IMR-90 (cell line): ENCODE results near the gene AKR7A2. TPM values are rescaled to one million over a fixed set of nuclear protein-coding genes. Genes with fewer than 3 reads are reported as not detected.

ENCODE experiments used
- ATAC-seq: fragments of 200-7000 bp; cut with Tn5 transposase; 2 replicates; pipeline ENCODE4 v1.9.1; 2020; ENCODE audit warnings: low read depth, mild to moderate bottlenecking, moderate library complexity
- BruUV-seq: library from RNA; stranded (reverse); fragments of 400-500 nt; replicated peaks from 2 replicates; lab custom pipeline; 2021; lab: Mats Ljungman, UMichigan
- CTCF ChIA-PET: fragments of 300-600 bp; formaldehyde crosslinking; extraction: SDS; loops from one replicate; lab custom pipeline; 2021; ENCODE audit warnings: antibody characterized with exemption; lab: Yijun Ruan, JAX
- POLR2A ChIA-PET: fragments of 300-600 bp; sonication (Branson Sonifier 250); formaldehyde crosslinking; loops from one replicate; lab custom pipeline; 2022; ENCODE audit warnings: antibody characterized with exemption; ENCODE audit not compliant: unreplicated experiment; lab: Charles Lee
- DNase-seq: peaks from one replicate; pipeline ENCODE4 v3.0.0; 2013
- H2AFZ ChIP-seq: replicated peaks from 2 replicates; pipeline ENCODE3; 2013; ENCODE audit warnings: low read length, mild to moderate bottlenecking; ENCODE audit not compliant: poor library complexity
- H2AK5ac ChIP-seq: 2 replicates; pipeline ENCODE4 v1.6.1; 2013; ENCODE audit warnings: low read depth, low read length, inconsistent platforms
- H2AK9ac ChIP-seq: replicated peaks from 2 replicates; pipeline ENCODE3; 2013; ENCODE audit warnings: mild to moderate bottlenecking, low read depth, low read length, moderate library complexity; ENCODE audit not compliant: poor library complexity
- H2BK120ac ChIP-seq: 2 replicates; pipeline ENCODE4 v1.6.1; 2013; ENCODE audit warnings: low read depth, low read length, inconsistent platforms
- H2BK15ac ChIP-seq: 3 replicates; pipeline ENCODE4 v1.6.1; 2013; ENCODE audit warnings: low read depth, low read length, inconsistent platforms
- H2BK20ac ChIP-seq: 2 replicates; pipeline ENCODE4 v1.6.1; 2013; ENCODE audit warnings: low read depth, mild to moderate bottlenecking, inconsistent platforms, low read length, moderate library complexity
- H2BK5ac ChIP-seq: 2 replicates; pipeline ENCODE4 v1.6.1; 2013; ENCODE audit warnings: mild to moderate bottlenecking, low read depth, low read length, inconsistent platforms; ENCODE audit not compliant: poor library complexity, severe bottlenecking
- H3K14ac ChIP-seq: replicated peaks from 2 replicates; pipeline ENCODE4 v1.6.1; 2013; ENCODE audit warnings: low read depth, low read length, inconsistent platforms
- H3K18ac ChIP-seq: 2 replicates; pipeline ENCODE4 v1.6.1; 2013; ENCODE audit warnings: low read depth, low read length, control low read depth
- H3K23ac ChIP-seq: 2 replicates; pipeline ENCODE4 v1.6.1; 2013; ENCODE audit warnings: low read depth, low read length, inconsistent platforms
- H3K27ac ChIP-seq: 2 replicates; pipeline ENCODE4 v1.5.1; 2013; ENCODE audit warnings: mild to moderate bottlenecking, control low read depth, low read length; ENCODE audit not compliant: insufficient read depth
- H3K27me3 ChIP-seq: 2 replicates; pipeline ENCODE4 v1.6.1; 2013; ENCODE audit warnings: low read length; ENCODE audit not compliant: control insufficient read depth, insufficient read depth
- H3K36me3 ChIP-seq: 2 replicates; pipeline ENCODE4 v1.6.1; 2013; ENCODE audit warnings: low read length, mixed read lengths; ENCODE audit not compliant: control insufficient read depth, insufficient read depth
- H3K4ac ChIP-seq: 2 replicates; pipeline ENCODE4 v1.6.1; 2013; ENCODE audit warnings: low read depth, low read length, inconsistent platforms
- H3K4me1 ChIP-seq: 2 replicates; pipeline ENCODE4 v1.6.1; 2013; ENCODE audit warnings: low read length, mixed read lengths; ENCODE audit not compliant: control insufficient read depth, insufficient read depth
- H3K4me2 ChIP-seq: 2 replicates; pipeline ENCODE4 v1.6.1; 2013; ENCODE audit warnings: low read depth, mild to moderate bottlenecking, control low read depth, low read length, moderate library complexity
- H3K4me3 ChIP-seq: 2 replicates; pipeline ENCODE4 v1.5.1; 2013; ENCODE audit warnings: low read depth, mild to moderate bottlenecking, control low read depth, low read length, moderate library complexity; ENCODE audit not compliant: insufficient read depth
- H3K56ac ChIP-seq: 2 replicates; pipeline ENCODE4 v1.6.1; 2013; ENCODE audit warnings: low read length, inconsistent platforms; ENCODE audit not compliant: insufficient read depth; ENCODE audit errors: extremely low read depth
- H3K79me1 ChIP-seq, 2 experiments: 2 replicates each; pipeline ENCODE4 v1.6.1; 2013; ENCODE audit warnings: low read length in 2 of 2, inconsistent platforms in 1 of 2, low read depth in 1 of 2
- H3K9ac ChIP-seq: 2 replicates; pipeline ENCODE4 v1.6.1; 2013; ENCODE audit warnings: low read depth, low read length, control low read depth
- H3K9me1 ChIP-seq: 2 replicates; pipeline ENCODE4 v1.6.1; 2013; ENCODE audit warnings: low read length, inconsistent platforms; ENCODE audit not compliant: insufficient read depth
- H3K9me3 ChIP-seq: 2 replicates; pipeline ENCODE4 v1.6.1; 2013; ENCODE audit warnings: low read length; ENCODE audit not compliant: control insufficient read depth, insufficient read depth
- H4K20me1 ChIP-seq: 2 replicates; pipeline ENCODE4 v1.6.1; 2013; ENCODE audit warnings: low read length, inconsistent platforms; ENCODE audit not compliant: insufficient read depth
- H4K5ac ChIP-seq: 2 replicates; pipeline ENCODE4 v1.6.1; 2013; ENCODE audit warnings: mild to moderate bottlenecking, low read depth, low read length, control low read depth
- H4K8ac ChIP-seq, 2 experiments: 2 replicates each; pipeline ENCODE4 v1.6.1; 2013; ENCODE audit warnings: low read depth in 2 of 2, low read length in 2 of 2, control low read depth in 1 of 2, inconsistent platforms in 1 of 2
- H4K91ac ChIP-seq: 2 replicates; pipeline ENCODE4 v1.6.1; 2013; ENCODE audit warnings: low read depth, low read length, inconsistent platforms; ENCODE audit not compliant: insufficient read depth
- CHD1 ChIP-seq: IDR thresholded peaks from 2 replicates; pipeline ENCODE4 v1.6.1; 2012; ENCODE audit warnings: low read depth, low read length, improper control_type of control experiment
- MXI1 ChIP-seq: IDR thresholded peaks from 2 replicates; pipeline ENCODE4 v1.6.1; 2012; ENCODE audit warnings: low read depth, mild to moderate bottlenecking, low read length, moderate library complexity, borderline replicate concordance
- NFE2L2 ChIP-seq: fragments of 150-350 bp; IDR thresholded peaks from 2 replicates; pipeline ENCODE4 v1.6.1; 2016; ENCODE audit warnings: low read depth, mild to moderate bottlenecking, low read length
- POLR2A ChIP-seq: IDR thresholded peaks from 2 replicates; pipeline ENCODE4 v1.6.1; 2012; ENCODE audit warnings: mild to moderate bottlenecking, low read depth, low read length
- RCOR1 ChIP-seq: IDR thresholded peaks from 2 replicates; pipeline ENCODE4 v1.6.1; 2012; ENCODE audit warnings: mild to moderate bottlenecking, low read length, improper control_type of control experiment; ENCODE audit not compliant: insufficient replicate concordance
- RFX5 ChIP-seq: IDR thresholded peaks from 2 replicates; pipeline ENCODE4 v1.8.0; 2012; ENCODE audit warnings: low read depth, mild to moderate bottlenecking, low read length, moderate library complexity
- WGBS, 2 experiments: methylation state at CpG; one replicate each; pipeline versions ENCODE4 v1.1.5 to v1.1.7; 2013; ENCODE audit warnings: missing lambda C conversion rate in 2 of 2; ENCODE audit not compliant: insufficient read length in 1 of 2; ENCODE audit errors: extremely low coverage in 2 of 2; 5-methylcytosine and 5-hydroxymethylcytosine counted together
- dilution Hi-C: fragments of 300-500 bp; cut with HindIII; formaldehyde crosslinking; loops from one replicate; pipeline ENCODE4 v1.14.3; 2018; ENCODE audit warnings: low sequenced_read_pairs; ENCODE audit not compliant: unreplicated experiment
- in situ Hi-C: fragments of 300-500 bp; cut with MboI; formaldehyde crosslinking; loops from 3 replicates; pipeline ENCODE4 v1.14.3; 2019; ENCODE audit warnings: low sequenced_read_pairs, inconsistent platforms, mixed read lengths
- intact Hi-C: fragments of 100-400 bp; cut with micrococcal nuclease; formaldehyde crosslinking; loops from 2 replicates; pipeline ENCODE4 v1.10.0; 2022
- polyA plus RNA-seq, 3 experiments: library from polyadenylated mRNA; depleted of rRNA; stranded (reverse); fragments of >200 nt; gene quantifications; 2 replicates each; pipeline ENCODE4 v1.2.3, GENCODE V29; 2012; ENCODE audit warnings: low replicate concordance in 1 of 3
- total RNA-seq: library from RNA; depleted of rRNA; stranded (reverse); fragments of >200 nt; gene quantifications from 2 replicates; pipeline ENCODE4 v1.2.3, GENCODE V29; 2012
- TF ChIP-seq, protein P1 (sequence below): fragments of 150-350 bp; IDR thresholded peaks from 2 replicates; pipeline ENCODE4 v1.6.1; 2017; ENCODE audit warnings: mild to moderate bottlenecking, antibody characterized with exemption, low read length, low read depth

The AKR7A2 gene
- total and polyA plus RNA-seq, 2 of the 4 experiments (the other 2 are of a cell fraction) = 55.8 to 60.2 TPM

DNA sequence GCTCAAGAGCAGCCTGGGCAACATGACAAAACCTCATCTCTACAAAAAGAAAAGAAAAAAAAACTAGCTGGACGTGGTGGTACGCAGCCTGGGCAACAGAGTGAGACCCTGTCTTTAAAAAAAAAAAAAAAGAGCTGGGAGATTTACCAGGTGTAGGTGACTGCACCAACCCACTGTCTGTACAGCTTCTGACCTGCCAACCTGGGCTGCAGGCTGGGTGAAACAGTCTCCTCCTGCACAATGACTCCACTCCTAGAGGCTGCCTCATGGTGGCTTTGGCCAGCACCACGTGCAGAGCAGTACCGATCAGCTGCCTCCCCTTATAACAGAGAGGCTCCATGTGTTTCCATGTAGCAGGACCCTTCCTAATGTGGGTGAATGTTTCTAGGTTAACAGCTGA lies 56.7 kb downstream of the AKR7A2 start:
- Histone ChIP-seq H3K4me3 (no peak overlapping the region), H3K9ac (no peak overlapping the region), H2AK5ac (no peak overlapping the region), H4K20me1 (peaks cover 24% of the 10 kb centered on the region), H2AFZ (no peak overlapping the region), H3K4me2 (no peak overlapping the region), H3K4me1 (0 out of 2 replicates have a peak, but pooled peaks cover 2% of the 10 kb centered on the region), H3K27me3 (no peaks in the 10 kb centered on the region), H3K79me1 (peaks cover 31 to 60% of the 10 kb centered on the region in 2 experiments), H3K27ac (no peak overlapping the region), H3K23ac (no peak overlapping the region), H2AK9ac (no peak overlapping the region), H2BK5ac (no peak overlapping the region), H3K14ac (no peak overlapping the region), H2BK20ac (no peak overlapping the region), H3K56ac (no peak overlapping the region), H2BK120ac (no peak overlapping the region), H3K4ac (no peak overlapping the region), H4K8ac (no peak overlapping the region), H4K5ac (no peak overlapping the region), H3K18ac (no peak overlapping the region), H4K91ac (no peak overlapping the region), H3K36me3 (peaks cover 40% of the 10 kb centered on the region), H3K9me3 (no peaks in the 10 kb centered on the region), H3K9me1 (peaks cover 6% of the 10 kb centered on the region), H2BK15ac (no peak overlapping the region)
- ChIA-PET CTCF (interaction anchor here (1.0 kb wide), 1 partner anchor 14 kb away, joined by 3 read pairs; no protein-coding TSS in a partner anchor), POLR2A (no interaction called here)
- no peak for TF ChIP-seq POLR2A
- TF ChIP-seq NFE2L2 = no peak
- no peak for TF ChIP-seq RFX5
- no peak for TF ChIP-seq CHD1
- TF ChIP-seq MXI1 = no peak
- TF ChIP-seq, protein P1, sequence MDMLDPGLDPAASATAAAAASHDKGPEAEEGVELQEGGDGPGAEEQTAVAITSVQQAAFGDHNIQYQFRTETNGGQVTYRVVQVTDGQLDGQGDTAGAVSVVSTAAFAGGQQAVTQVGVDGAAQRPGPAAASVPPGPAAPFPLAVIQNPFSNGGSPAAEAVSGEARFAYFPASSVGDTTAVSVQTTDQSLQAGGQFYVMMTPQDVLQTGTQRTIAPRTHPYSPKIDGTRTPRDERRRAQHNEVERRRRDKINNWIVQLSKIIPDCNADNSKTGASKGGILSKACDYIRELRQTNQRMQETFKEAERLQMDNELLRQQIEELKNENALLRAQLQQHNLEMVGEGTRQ = no peak
- TF ChIP-seq RCOR1 = no peak
- BruUV-seq = no TSS peak
- intact Hi-C loops = no loop called here
- no CpG with 5 or more reads among the region's 4 CpGs for WGBS, 2 experiments
- DNase-seq = no peak
- dilution Hi-C loops = no loop called here
- in situ Hi-C loops = no loop called here
- no peak for ATAC-seq
